Fibroblast of skin of left biceps (primary cell): Measurements from ENCODE around the gene OR2D3.
A peak's percentile ranks its signal among the peaks of the same experiment; 100 is the strongest.
"Not testable (repeated sequence)": the region's sequence is repeated elsewhere in the genome, so short reads cannot be mapped to it uniquely, and the experiment has no call there.

Experiments
- DNase-seq, 2 experiments: peaks; one replicate each; pipeline ENCODE4 v3.0.0-alpha.2; 2013; ENCODE audit warnings: low read depth in 2 of 2

Gene OR2D3, protein sequence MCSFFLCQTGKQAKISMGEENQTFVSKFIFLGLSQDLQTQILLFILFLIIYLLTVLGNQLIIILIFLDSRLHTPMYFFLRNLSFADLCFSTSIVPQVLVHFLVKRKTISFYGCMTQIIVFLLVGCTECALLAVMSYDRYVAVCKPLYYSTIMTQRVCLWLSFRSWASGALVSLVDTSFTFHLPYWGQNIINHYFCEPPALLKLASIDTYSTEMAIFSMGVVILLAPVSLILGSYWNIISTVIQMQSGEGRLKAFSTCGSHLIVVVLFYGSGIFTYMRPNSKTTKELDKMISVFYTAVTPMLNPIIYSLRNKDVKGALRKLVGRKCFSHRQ

GRCh38 chr11:6920702-6921101 is at the start of gene OR2D3:
Gene OR2D3 (plus strand): TSS chr11:6921002. CDS start chr11:6921002, 0 bp downstream.
- no peak for DNase-seq

DNA sequence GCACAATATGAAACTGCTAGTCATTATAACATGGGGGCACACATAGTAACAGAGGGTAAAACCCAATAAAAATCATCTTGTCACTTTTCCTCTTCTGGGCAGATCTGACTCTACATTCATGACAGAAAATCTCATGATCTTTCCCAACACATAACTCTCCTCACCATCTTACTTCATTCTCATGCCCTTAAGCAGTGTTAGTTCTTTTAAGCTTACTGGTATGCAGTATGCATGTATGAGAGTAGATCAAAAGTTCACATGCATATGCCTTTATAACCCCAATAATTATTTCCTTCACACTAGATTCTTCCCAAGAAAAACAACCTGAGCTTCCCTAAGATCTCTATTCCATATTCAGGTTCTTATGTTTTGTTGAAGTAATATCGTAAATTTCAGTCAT is 49.5 kb upstream of the OR2D3 start:
- no peak for DNase-seq

DNA sequence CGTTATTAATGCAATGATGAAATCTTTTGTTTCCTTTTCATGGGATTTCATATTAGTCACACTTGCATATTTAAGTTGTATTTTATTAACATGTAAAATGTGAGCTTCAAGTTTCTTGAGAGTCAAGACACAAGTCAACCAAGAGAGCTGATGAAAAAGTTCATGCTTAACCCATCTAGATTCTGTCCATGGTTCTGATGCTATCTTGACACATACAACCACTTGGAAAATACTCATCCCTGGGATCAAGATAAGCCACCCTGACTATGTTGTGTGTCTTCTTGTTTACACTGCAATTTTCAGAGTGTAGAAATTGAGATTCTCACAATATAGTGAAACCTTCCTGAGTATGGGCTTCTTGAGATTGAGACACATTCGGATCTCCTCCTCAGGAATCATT is 45.0 kb upstream of the OR2D3 start:
- no peak for DNase-seq

- no peak for DNase-seq
Measured at GRCh38 chr11:6876325-6876724, 44.5 kb upstream of the OR2D3 start, which contains the start of gene OR10A4. Gene OR10A4 (plus strand): TSS chr11:6876625. CDS start chr11:6876648, 23 bp downstream.

DNA sequence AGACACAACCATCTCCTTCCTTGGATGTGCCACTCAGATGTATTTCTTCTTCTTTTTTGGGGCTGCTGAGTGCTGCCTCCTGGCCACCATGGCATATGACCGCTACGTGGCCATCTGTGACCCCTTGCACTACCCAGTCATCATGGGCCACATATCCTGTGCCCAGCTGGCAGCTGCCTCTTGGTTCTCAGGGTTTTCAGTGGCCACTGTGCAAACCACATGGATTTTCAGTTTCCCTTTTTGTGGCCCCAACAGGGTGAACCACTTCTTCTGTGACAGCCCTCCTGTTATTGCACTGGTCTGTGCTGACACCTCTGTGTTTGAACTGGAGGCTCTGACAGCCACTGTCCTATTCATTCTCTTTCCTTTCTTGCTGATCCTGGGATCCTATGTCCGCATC is 43.9 kb upstream of the OR2D3 start:
- no peak for DNase-seq

DNA sequence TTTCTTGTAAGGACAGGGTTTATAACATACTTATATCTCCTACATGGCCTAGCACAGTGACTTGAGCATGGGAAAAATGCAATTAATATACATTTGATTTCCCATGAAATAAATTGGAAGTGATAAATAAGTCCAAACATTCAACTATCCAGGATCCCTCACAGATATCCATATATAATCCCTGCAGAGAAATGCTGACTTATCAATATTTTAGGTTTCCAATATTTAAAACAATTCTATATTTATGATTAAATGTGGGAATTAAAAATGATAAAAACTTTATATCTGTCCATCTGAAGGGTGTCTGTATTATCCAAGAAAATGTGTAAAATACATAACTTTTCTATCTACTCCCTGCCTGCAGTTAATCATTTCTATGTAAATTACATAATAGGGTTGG is 38.1 kb upstream of the OR2D3 start:
- no peak for DNase-seq

GRCh38 chr11:6887711-6888110 is 33.1 kb upstream of the OR2D3 start:
- DNase-seq: not testable (repeated sequence)

- no peak for DNase-seq
Measured at GRCh38 chr11:6888830-6889229, 32.0 kb upstream of the OR2D3 start.

- DNase-seq: no peak
Measured at GRCh38 chr11:6889835-6890234, 31.0 kb upstream of the OR2D3 start.

- no peak for DNase-seq
Measured at GRCh38 chr11:6892400-6892799, 28.4 kb upstream of the OR2D3 start, which contains the start of gene OR2D2. Gene OR2D2 (minus strand): TSS chr11:6892500. CDS start chr11:6892500, 0 bp downstream.

- no peak for DNase-seq
Measured at GRCh38 chr11:6894097-6894496, 26.7 kb upstream of the OR2D3 start.

GRCh38 chr11:6895010-6895409 is 25.8 kb upstream of the OR2D3 start:
- DNase-seq: no peak

DNA sequence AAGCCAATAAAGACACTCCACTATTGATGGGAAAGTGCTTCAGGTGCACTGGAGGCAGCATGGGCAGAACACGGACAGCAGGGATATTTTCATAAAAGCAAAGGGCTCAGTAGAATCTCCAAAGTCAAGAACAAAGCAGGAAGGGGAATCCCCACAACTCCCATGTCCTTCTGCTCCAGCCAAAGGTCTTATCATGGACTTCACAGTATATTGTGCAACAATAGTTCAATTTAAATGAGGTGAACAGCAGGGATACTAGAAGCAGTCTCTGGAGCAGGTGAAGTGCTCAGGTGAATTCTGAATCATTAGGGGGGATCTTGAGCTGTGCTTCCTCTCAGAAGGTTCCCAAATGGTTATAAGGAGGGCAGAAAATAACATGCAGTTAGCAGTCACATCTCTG is 21.9 kb upstream of the OR2D3 start:
- no peak for DNase-seq

GRCh38 chr11:6900327-6900999 is 20.3 kb upstream of the OR2D3 start:
- DNase-seq: no peak

DNA sequence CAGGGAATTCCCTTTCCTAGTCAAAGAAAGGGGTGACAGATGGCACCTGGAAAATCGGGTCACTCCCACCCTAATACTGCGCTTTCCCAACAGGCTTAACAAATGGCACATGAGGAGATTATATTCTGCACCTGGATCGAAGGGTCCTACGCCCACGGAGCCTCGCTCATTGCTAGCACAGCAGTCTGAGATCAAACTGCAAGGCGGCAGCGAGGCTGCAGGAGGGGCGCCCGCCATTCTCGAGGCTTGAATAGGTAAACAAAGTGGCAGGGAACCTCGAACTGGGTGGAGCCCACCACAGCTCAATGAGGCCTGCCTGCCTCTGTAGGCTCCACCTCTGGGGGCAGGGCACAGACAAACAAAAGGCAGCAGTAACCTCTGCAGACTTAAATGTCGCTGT is 16.0 kb upstream of the OR2D3 start:
- DNase-seq: not testable (repeated sequence)

DNA sequence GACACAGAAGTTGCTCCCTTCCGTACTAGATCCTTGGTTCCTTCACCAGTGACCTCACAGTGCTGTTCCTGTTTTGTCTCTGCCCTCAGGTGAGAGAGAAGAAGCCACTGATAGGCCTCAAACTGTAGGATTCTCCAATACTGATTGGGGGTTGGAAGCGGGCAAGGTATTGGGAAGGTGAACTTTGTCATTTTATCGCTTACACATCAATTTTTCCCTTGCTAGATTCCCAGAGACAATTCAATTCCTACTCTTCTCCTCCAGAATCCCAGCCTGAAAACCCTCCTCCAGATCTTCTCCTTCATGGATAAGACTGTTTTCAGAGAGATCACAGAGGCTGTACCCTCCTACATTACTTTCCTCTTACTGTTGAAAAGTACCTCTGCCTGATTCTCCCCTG is 9.4 kb upstream of the OR2D3 start:
- DNase-seq: no peak

- DNase-seq: no peak
Measured at GRCh38 chr11:6911948-6912347, 8.9 kb upstream of the OR2D3 start.

DNA sequence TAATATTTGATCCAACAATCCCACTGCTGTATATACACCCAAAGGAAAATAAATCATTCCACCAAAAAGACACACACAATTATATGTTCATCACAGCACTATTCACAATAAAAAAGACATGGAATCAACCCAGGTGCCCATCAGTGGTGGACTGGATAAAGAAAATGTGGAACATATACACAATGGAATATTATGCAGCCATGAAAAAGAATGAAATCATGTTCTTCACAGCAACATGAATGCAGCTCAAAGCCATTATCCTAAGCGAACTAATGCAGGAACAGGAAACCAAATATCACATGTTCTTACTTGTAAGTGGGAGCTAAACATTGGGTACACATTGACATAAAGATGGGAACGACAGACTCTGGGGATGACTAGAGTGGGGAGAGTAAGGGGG is 1.1 kb upstream of the OR2D3 start:
- DNase-seq: no peak

GRCh38 chr11:6925007-6925577 is 4.3 kb downstream of the OR2D3 start:
- DNase-seq: no peak

DNA sequence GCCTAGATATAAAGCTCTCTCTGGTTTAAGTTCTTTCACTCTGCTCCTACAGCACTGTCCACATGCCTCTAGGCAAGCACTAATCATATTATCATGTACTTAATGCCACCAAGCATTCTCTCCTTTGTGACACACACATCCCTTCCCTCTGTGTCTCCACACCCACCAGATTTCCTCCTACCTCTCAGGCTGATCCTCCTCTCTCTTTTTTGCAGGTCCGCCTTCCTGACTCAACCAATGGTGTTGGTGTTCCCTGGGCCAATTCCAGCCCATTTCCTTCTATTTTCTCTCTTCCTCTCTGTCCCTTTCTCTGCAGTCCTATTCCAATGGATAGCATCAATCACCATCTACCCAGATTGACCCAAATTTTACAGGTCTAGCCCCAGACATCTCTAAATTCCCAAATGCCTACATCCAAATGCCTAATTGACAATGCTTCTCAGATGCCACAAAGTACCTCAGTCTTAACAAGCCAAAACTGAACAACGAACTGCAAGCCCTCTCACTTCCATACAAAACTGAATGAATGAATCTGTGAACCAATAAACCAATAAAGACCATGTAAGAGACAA is 4.9 kb downstream of the OR2D3 start:
- no peak for DNase-seq

- DNase-seq: peak; percentile 45 to 47
Measured at GRCh38 chr11:6926208-6927029, 5.6 kb downstream of the OR2D3 start, which contains the start of gene ZNF215. Gene ZNF215 (plus strand): TSS chr11:6926426. CDS start chr11:6932273, 5,847 bp downstream.
